ENCODE measurements around the gene DACH1.
A peak's percentile ranks its signal among the peaks of the same experiment; 100 is the strongest.

Gene DACH1

GRCh38 chr13:71474936-71475335, 392.1 kb downstream of the DACH1 start:
- DNase-seq = no peak

GRCh38 chr13:71469626-71470025, 397.4 kb downstream of the DACH1 start:
- DNase-seq = no peak

- peak in 1 of 2 experiments; percentile 9 for DNase-seq
Observed at GRCh38 chr13:71464686-71465085, 402.3 kb downstream of the DACH1 start.

GRCh38 chr13:71461892-71462291, 405.1 kb downstream of the DACH1 start:
- DNase-seq = no peak

- no peak for DNase-seq
Observed at GRCh38 chr13:71460211-71460610, 406.8 kb downstream of the DACH1 start.

GRCh38 chr13:71459708-71460107, 407.3 kb downstream of the DACH1 start:
- DNase-seq = no peak

- DNase-seq = no peak
Observed at GRCh38 chr13:71457645-71458044, 409.4 kb downstream of the DACH1 start.

- no peak for DNase-seq
Observed at GRCh38 chr13:71456136-71456535, 410.9 kb downstream of the DACH1 start.

GRCh38 chr13:71454509-71454908, 412.5 kb downstream of the DACH1 start:
- DNase-seq = no peak

- DNase-seq = no peak
Observed at GRCh38 chr13:71448080-71448630, 418.8 kb downstream of the DACH1 start.

GRCh38 chr13:71437704-71438103, 429.3 kb downstream of the DACH1 start:
- DNase-seq = no peak

GRCh38 chr13:71430681-71431080, 436.3 kb downstream of the DACH1 start:
- no peak for DNase-seq

GRCh38 chr13:71417205-71417604, 449.8 kb downstream of the DACH1 start:
- no peak for DNase-seq

- no peak for DNase-seq
Observed at GRCh38 chr13:71412231-71412630, 454.8 kb downstream of the DACH1 start.

- DNase-seq = no peak
Observed at GRCh38 chr13:71408416-71408815, 458.6 kb downstream of the DACH1 start.

GRCh38 chr13:71399631-71400215, 467.3 kb downstream of the DACH1 start:
- DNase-seq = no peak

GRCh38 chr13:71396149-71396548, 470.9 kb downstream of the DACH1 start:
- no peak for DNase-seq

- no peak for DNase-seq
Observed at GRCh38 chr13:71395053-71395452, 472.0 kb downstream of the DACH1 start.

- no peak for DNase-seq
Observed at GRCh38 chr13:71394176-71394575, 472.8 kb downstream of the DACH1 start.
